GM19455 (cell line): Measurements from ENCODE around the gene MOV10.

Source experiments
- ATAC-seq: cut with Tn5 transposase; IDR thresholded peaks from one replicate; pipeline ENCODE4 v1.9.1; 2021; ENCODE audit not compliant: unreplicated experiment

Gene MOV10

GRCh38 chr1:112673592-112674439, 643 bp upstream of the MOV10 start:
- ATAC-seq = peak; percentile 6

GRCh38 chr1:112674986-112675727, 698 bp downstream of the MOV10 start:
- peak; percentile 44 for ATAC-seq

- ATAC-seq = no peak
Observed at GRCh38 chr1:112675728-112676381, 1.4 kb downstream of the MOV10 start.

GRCh38 chr1:112676543-112676942, 2.1 kb downstream of the MOV10 start:
- ATAC-seq = no peak

- no peak for ATAC-seq
Observed at GRCh38 chr1:112677501-112677900, 3.0 kb downstream of the MOV10 start.

GRCh38 chr1:112678605-112679004, 4.1 kb downstream of the MOV10 start:
- ATAC-seq = no peak

GRCh38 chr1:112685913-112686312, 11.5 kb downstream of the MOV10 start:
- ATAC-seq = no peak

- ATAC-seq = no peak
Observed at GRCh38 chr1:112686417-112686816, 12.0 kb downstream of the MOV10 start.

GRCh38 chr1:112686835-112687234, 12.4 kb downstream of the MOV10 start:
- no peak for ATAC-seq

GRCh38 chr1:112687361-112687760, 12.9 kb downstream of the MOV10 start:
- no peak for ATAC-seq

- ATAC-seq = no peak
Observed at GRCh38 chr1:112687785-112688496, 13.5 kb downstream of the MOV10 start.

- no peak for ATAC-seq
Observed at GRCh38 chr1:112688781-112689193, 14.3 kb downstream of the MOV10 start.

GRCh38 chr1:112689196-112689841, 14.9 kb downstream of the MOV10 start:
- ATAC-seq = no peak

GRCh38 chr1:112689842-112690237, 15.4 kb downstream of the MOV10 start:
- no peak for ATAC-seq

GRCh38 chr1:112692681-112693080, 18.2 kb downstream of the MOV10 start:
- ATAC-seq = no peak

- no peak for ATAC-seq
Observed at GRCh38 chr1:112693821-112694220, 19.4 kb downstream of the MOV10 start.

- no peak for ATAC-seq
Observed at GRCh38 chr1:112694363-112694929, 20.0 kb downstream of the MOV10 start.

GRCh38 chr1:112695276-112695675, 20.8 kb downstream of the MOV10 start:
- ATAC-seq = no peak

- no peak for ATAC-seq
Observed at GRCh38 chr1:112696578-112697314, 22.3 kb downstream of the MOV10 start.
